ENCODE results near the gene FMN1.

The FMN1 gene

DNA sequence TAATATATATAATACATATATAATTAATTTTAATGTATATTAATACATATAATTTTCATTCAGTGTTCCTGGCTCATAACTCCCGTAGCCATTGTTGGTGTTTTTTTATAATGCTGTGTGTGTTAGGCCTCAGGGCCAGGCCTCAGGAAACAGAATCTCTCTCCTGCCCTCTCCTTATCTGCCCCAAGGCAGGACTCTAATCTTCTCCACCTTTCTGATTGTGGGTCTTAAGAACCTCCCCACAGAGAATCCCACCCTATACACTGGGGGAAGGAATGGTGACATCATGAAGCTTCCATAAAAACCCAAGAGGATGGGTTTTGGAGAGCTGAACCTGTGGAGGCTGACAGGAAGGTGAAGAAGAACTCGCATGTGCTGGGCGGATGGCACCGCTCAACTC is 4.0 kb upstream of the FMN1 start:
- H3K36me3 ChIP-seq (ENCODE audit: control insufficient read depth, insufficient read depth, low read length) = no peaks in the 10 kb centered on the region
- H3K9me3 ChIP-seq (ENCODE audit: control insufficient read depth, insufficient read depth, low read length) = no peaks in the 10 kb centered on the region
- H3K9ac ChIP-seq (ENCODE audit: low read depth, low read length) = no peak overlapping the region
- peaks cover 25% of the 10 kb centered on the region for H3K4me1 ChIP-seq (ENCODE audit: control insufficient read depth, insufficient read depth, low read length)
- H3K27me3 ChIP-seq (ENCODE audit: control insufficient read depth, insufficient read depth, low read length) = no peaks in the 10 kb centered on the region
- no peak overlapping the region for H3K4me3 ChIP-seq (ENCODE audit: low read depth, low read length)
- H3K27ac ChIP-seq (ENCODE audit: low read depth, low read length) = no peak overlapping the region

- H3K9ac ChIP-seq (ENCODE audit: low read depth, low read length) = no peak overlapping the region
- H3K27me3 ChIP-seq (ENCODE audit: control insufficient read depth, insufficient read depth, low read length) = no peaks in the 10 kb centered on the region
- no peak overlapping the region for H3K27ac ChIP-seq (ENCODE audit: low read depth, low read length)
- no peak overlapping the region for H3K4me3 ChIP-seq (ENCODE audit: low read depth, low read length)
- H3K4me1 ChIP-seq (ENCODE audit: control insufficient read depth, insufficient read depth, low read length) = peaks cover 32% of the 10 kb centered on the region
- no peaks in the 10 kb centered on the region for H3K9me3 ChIP-seq (ENCODE audit: control insufficient read depth, insufficient read depth, low read length)
- no peaks in the 10 kb centered on the region for H3K36me3 ChIP-seq (ENCODE audit: control insufficient read depth, insufficient read depth, low read length)
Observed at GRCh38 chr15:33197636-33198035, 3.1 kb upstream of the FMN1 start.

DNA sequence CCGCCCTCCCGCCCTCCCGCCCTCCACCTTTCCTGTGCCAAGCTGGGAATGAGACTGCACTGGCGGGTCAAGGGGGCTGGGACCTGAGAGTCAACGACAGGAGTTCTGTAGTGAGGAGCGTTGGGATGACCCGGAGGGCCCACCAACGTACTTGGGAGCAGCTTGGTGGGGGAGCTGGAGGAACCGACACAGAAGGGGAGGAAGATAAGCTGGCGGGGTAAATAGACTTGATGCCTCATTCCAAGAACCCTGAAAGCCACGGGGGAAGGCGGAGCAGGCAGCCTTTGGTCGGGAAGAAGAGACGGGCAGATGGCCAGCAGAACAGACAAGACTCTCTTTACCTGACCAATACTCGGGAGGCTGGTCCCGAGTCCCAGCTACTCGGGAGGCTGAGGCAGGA is 277 bp downstream of the FMN1 start:
- H3K4me1 ChIP-seq (ENCODE audit: control insufficient read depth, insufficient read depth, low read length) = peaks cover 9% of the 10 kb centered on the region
- no peaks in the 10 kb centered on the region for H3K36me3 ChIP-seq (ENCODE audit: control insufficient read depth, insufficient read depth, low read length)
- no peak overlapping the region for H3K27ac ChIP-seq (ENCODE audit: low read depth, low read length)
- H3K9ac ChIP-seq (ENCODE audit: low read depth, low read length) = no peak overlapping the region
- H3K27me3 ChIP-seq (ENCODE audit: control insufficient read depth, insufficient read depth, low read length) = no peaks in the 10 kb centered on the region
- no peaks in the 10 kb centered on the region for H3K9me3 ChIP-seq (ENCODE audit: control insufficient read depth, insufficient read depth, low read length)
- H3K4me3 ChIP-seq (ENCODE audit: low read depth, low read length) = peak overlapping the region; percentile 63

- peaks cover 9% of the 10 kb centered on the region for H3K4me1 ChIP-seq (ENCODE audit: control insufficient read depth, insufficient read depth, low read length)
- H3K27ac ChIP-seq (ENCODE audit: low read depth, low read length) = no peak overlapping the region
- no peaks in the 10 kb centered on the region for H3K36me3 ChIP-seq (ENCODE audit: control insufficient read depth, insufficient read depth, low read length)
- no peaks in the 10 kb centered on the region for H3K27me3 ChIP-seq (ENCODE audit: control insufficient read depth, insufficient read depth, low read length)
- H3K4me3 ChIP-seq (ENCODE audit: low read depth, low read length) = no peak overlapping the region
- no peak overlapping the region for H3K9ac ChIP-seq (ENCODE audit: low read depth, low read length)
- no peaks in the 10 kb centered on the region for H3K9me3 ChIP-seq (ENCODE audit: control insufficient read depth, insufficient read depth, low read length)
Observed at GRCh38 chr15:33191591-33191990, 2.9 kb downstream of the FMN1 start.

DNA sequence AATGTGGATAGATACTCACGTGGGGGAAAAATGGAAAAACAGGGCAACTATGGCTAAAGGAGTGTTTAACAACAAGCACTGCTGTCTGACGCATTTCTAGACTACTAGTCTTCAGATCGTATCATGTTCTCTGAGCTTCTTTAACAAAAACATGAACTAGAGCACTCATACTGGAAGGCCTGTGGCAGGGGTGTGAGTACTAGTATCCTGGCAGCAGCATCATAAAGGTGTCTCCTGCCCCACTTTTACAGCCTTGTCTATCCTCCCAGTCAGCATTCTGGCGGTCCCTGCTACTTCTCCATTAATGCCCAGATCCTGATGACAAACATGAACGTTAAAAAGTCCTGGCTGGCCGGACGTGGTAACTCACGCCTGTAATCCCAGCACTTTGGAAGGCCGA is 4.0 kb downstream of the FMN1 start:
- H3K9me3 ChIP-seq (ENCODE audit: control insufficient read depth, insufficient read depth, low read length) = no peaks in the 10 kb centered on the region
- H3K4me1 ChIP-seq (ENCODE audit: control insufficient read depth, insufficient read depth, low read length) = peaks cover 9% of the 10 kb centered on the region
- H3K4me3 ChIP-seq (ENCODE audit: low read depth, low read length) = no peak overlapping the region
- no peaks in the 10 kb centered on the region for H3K36me3 ChIP-seq (ENCODE audit: control insufficient read depth, insufficient read depth, low read length)
- no peak overlapping the region for H3K9ac ChIP-seq (ENCODE audit: low read depth, low read length)
- H3K27me3 ChIP-seq (ENCODE audit: control insufficient read depth, insufficient read depth, low read length) = no peaks in the 10 kb centered on the region
- no peak overlapping the region for H3K27ac ChIP-seq (ENCODE audit: low read depth, low read length)

- no peaks in the 10 kb centered on the region for H3K27me3 ChIP-seq (ENCODE audit: control insufficient read depth, insufficient read depth, low read length)
- no peaks in the 10 kb centered on the region for H3K9me3 ChIP-seq (ENCODE audit: control insufficient read depth, insufficient read depth, low read length)
- peaks cover 9% of the 10 kb centered on the region for H3K4me1 ChIP-seq (ENCODE audit: control insufficient read depth, insufficient read depth, low read length)
- no peak overlapping the region for H3K27ac ChIP-seq (ENCODE audit: low read depth, low read length)
- H3K36me3 ChIP-seq (ENCODE audit: control insufficient read depth, insufficient read depth, low read length) = no peaks in the 10 kb centered on the region
- no peak overlapping the region for H3K4me3 ChIP-seq (ENCODE audit: low read depth, low read length)
- no peak overlapping the region for H3K9ac ChIP-seq (ENCODE audit: low read depth, low read length)
Observed at GRCh38 chr15:33188641-33189257, 5.8 kb downstream of the FMN1 start.

GRCh38 chr15:33188159-33188558 is 6.4 kb downstream of the FMN1 start:
- Histone ChIP-seq H3K9ac (ENCODE audit: low read depth, low read length) (no peak overlapping the region), H3K27me3 (ENCODE audit: control insufficient read depth, insufficient read depth, low read length) (no peaks in the 10 kb centered on the region), H3K36me3 (ENCODE audit: control insufficient read depth, insufficient read depth, low read length) (no peaks in the 10 kb centered on the region), H3K9me3 (ENCODE audit: control insufficient read depth, insufficient read depth, low read length) (no peaks in the 10 kb centered on the region), H3K4me3 (ENCODE audit: low read depth, low read length) (no peak overlapping the region), H3K4me1 (ENCODE audit: control insufficient read depth, insufficient read depth, low read length) (peaks cover 3% of the 10 kb centered on the region), H3K27ac (ENCODE audit: low read depth, low read length) (no peak overlapping the region)

DNA sequence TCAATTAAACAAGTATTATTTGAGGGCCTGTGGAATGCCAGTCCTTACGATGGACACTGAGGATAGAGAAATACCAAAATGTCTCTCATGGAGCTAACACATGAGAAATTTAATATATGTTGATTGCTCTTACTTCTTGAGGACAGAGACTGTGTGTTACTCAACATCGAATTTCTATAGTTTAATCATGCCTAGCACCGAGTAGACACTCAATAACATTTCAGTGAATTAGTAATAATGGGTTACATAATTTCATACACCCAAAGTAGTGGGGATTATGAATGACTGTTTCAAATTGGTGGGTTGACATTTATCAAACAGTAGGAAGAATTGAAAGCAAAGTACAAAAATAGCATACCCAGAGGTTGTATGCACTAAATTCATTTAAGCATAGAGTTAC is 11.2 kb downstream of the FMN1 start:
- H3K9ac ChIP-seq (ENCODE audit: low read depth, low read length) = no peak overlapping the region
- H3K27ac ChIP-seq (ENCODE audit: low read depth, low read length) = no peak overlapping the region
- H3K36me3 ChIP-seq (ENCODE audit: control insufficient read depth, insufficient read depth, low read length) = no peaks in the 10 kb centered on the region
- no peaks in the 10 kb centered on the region for H3K9me3 ChIP-seq (ENCODE audit: control insufficient read depth, insufficient read depth, low read length)
- peaks cover 13% of the 10 kb centered on the region for H3K4me1 ChIP-seq (ENCODE audit: control insufficient read depth, insufficient read depth, low read length)
- no peaks in the 10 kb centered on the region for H3K27me3 ChIP-seq (ENCODE audit: control insufficient read depth, insufficient read depth, low read length)
- no peak overlapping the region for H3K4me3 ChIP-seq (ENCODE audit: low read depth, low read length)

- H3K4me1 ChIP-seq (ENCODE audit: control insufficient read depth, insufficient read depth, low read length) = peaks cover 13% of the 10 kb centered on the region
Observed at GRCh38 chr15:33182926-33183325, 11.6 kb downstream of the FMN1 start.

GRCh38 chr15:33182278-33182905 is 12.1 kb downstream of the FMN1 start:
- no peaks in the 10 kb centered on the region for H3K36me3 ChIP-seq (ENCODE audit: control insufficient read depth, insufficient read depth, low read length)
- H3K4me3 ChIP-seq (ENCODE audit: low read depth, low read length) = no peak overlapping the region
- no peak overlapping the region for H3K27ac ChIP-seq (ENCODE audit: low read depth, low read length)
- H3K9me3 ChIP-seq (ENCODE audit: control insufficient read depth, insufficient read depth, low read length) = no peaks in the 10 kb centered on the region
- no peaks in the 10 kb centered on the region for H3K27me3 ChIP-seq (ENCODE audit: control insufficient read depth, insufficient read depth, low read length)
- H3K9ac ChIP-seq (ENCODE audit: low read depth, low read length) = no peak overlapping the region
- H3K4me1 ChIP-seq (ENCODE audit: control insufficient read depth, insufficient read depth, low read length) = peaks cover 13% of the 10 kb centered on the region

More at GRCh38 chr15:33182926-33183325, 11.6 kb downstream of the FMN1 start:
- H3K27ac ChIP-seq (ENCODE audit: low read depth, low read length) = no peak overlapping the region
- H3K9me3 ChIP-seq (ENCODE audit: control insufficient read depth, insufficient read depth, low read length) = no peaks in the 10 kb centered on the region
- no peaks in the 10 kb centered on the region for H3K27me3 ChIP-seq (ENCODE audit: control insufficient read depth, insufficient read depth, low read length)
- H3K9ac ChIP-seq (ENCODE audit: low read depth, low read length) = no peak overlapping the region
- no peak overlapping the region for H3K4me3 ChIP-seq (ENCODE audit: low read depth, low read length)
- H3K36me3 ChIP-seq (ENCODE audit: control insufficient read depth, insufficient read depth, low read length) = no peaks in the 10 kb centered on the region

DNA sequence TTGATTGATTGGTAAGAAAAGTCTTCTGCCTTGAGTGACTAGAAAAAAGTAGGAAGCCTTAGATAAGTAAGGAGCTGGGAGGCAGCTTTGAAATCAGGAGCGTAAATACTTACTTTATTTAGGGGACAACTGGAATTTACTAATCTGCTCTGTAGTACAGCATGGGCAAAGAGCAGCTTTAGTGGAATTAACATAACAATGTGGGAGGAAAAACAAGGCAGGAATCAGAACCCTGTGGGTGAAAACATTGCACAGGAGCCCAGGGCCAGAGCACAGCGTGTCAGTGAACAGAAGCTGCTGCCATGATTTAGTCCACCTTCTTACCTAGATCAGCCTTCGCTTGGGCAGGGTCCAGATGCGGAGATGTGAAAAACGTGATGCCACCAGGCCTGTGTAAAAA is 14.6 kb downstream of the FMN1 start:
- Histone ChIP-seq H3K9me3 (ENCODE audit: control insufficient read depth, insufficient read depth, low read length) (no peaks in the 10 kb centered on the region), H3K36me3 (ENCODE audit: control insufficient read depth, insufficient read depth, low read length) (no peaks in the 10 kb centered on the region), H3K27me3 (ENCODE audit: control insufficient read depth, insufficient read depth, low read length) (no peaks in the 10 kb centered on the region), H3K27ac (ENCODE audit: low read depth, low read length) (no peak overlapping the region), H3K9ac (ENCODE audit: low read depth, low read length) (no peak overlapping the region), H3K4me1 (ENCODE audit: control insufficient read depth, insufficient read depth, low read length) (peaks cover 13% of the 10 kb centered on the region), H3K4me3 (ENCODE audit: low read depth, low read length) (peak overlapping the region; percentile 13; the same call in 1 of the 2 replicates)

Measured in HUES48 (cell line).